ENCODE data around the gene TTLL9. TPM values are rescaled to one million over a fixed set of nuclear protein-coding genes. Genes with fewer than 3 reads are reported as not detected.

TTLL9 gene
- total and polyA plus RNA-seq, 10 of the 15 experiments (the other 5 are each of a cell fraction or from before 2014, with no cell fraction given), result 0.03 to 0.77 (median 0.11) TPM; not detected in 2

GRCh38 chr20:31848088-31848999 is 22.1 kb upstream of the TTLL9 start:
- intact Hi-C loops (cut with micrococcal nuclease; ENCODE audit: unreplicated experiment), result loop anchor here (5.0 kb wide), 1 partner anchor 169 kb away; no protein-coding TSS in a partner anchor
- ATAC-seq (no peak), FAIRE-seq (no peak), DNase-seq (ENCODE audit: low read depth, low spot score) (no peak)
- BruUV-seq (replicated peaks), result no TSS peak
- H3K4me1 ChIP-seq (ENCODE audit: control insufficient read depth, insufficient read depth, low read length), result peaks cover 5% of the 10 kb centered on the region; the same call in 1 of the 2 replicates
- H2AFZ ChIP-seq (ENCODE audit: control insufficient read depth, low read depth, low read length), result no peak overlapping the region
- no peaks in the 10 kb centered on the region for H3K9me3 ChIP-seq (replicated peaks; ENCODE audit: control insufficient read depth, insufficient read depth, low read length)
- no peak overlapping the region for H3K4me3 ChIP-seq
- no peaks in the 10 kb centered on the region; the same call in 1 of the 2 replicates for H4K20me1 ChIP-seq (ENCODE audit: control insufficient read depth, insufficient read depth)
- POLR2A ChIA-PET, result no interaction called here
- RAD21 ChIA-PET (ENCODE audit: unreplicated experiment), result interaction anchor here (0.5 to 1.6 kb wide), 2 partner anchors 143 to 183 kb away, joined by 3 to 5 read pairs; no protein-coding TSS in a partner anchor
- SMC1A ChIA-PET (ENCODE audit: uncharacterized antibody, unreplicated experiment), result interaction anchor here (1.9 to 2.8 kb wide), 5 partner anchors 11 to 104 kb away, joined by 4 to 13 read pairs (median 7); partner anchors contain the start of gene PDRG1
- CTCF ChIA-PET, result interaction anchor here (0.6 to 7.3 kb wide), 13 partner anchors 12 to 242 kb away, joined by 3 to 109 read pairs (median 7); partner anchors contain the start of genes MYLK2 and PDRG1
- TF ChIP-seq ZBED1 (IDR thresholded peaks at IDR 0.05; ENCODE audit: borderline replicate concordance), result no peak
- TF ChIP-seq MEF2B (IDR thresholded peaks at IDR 0.05; ENCODE audit: partially characterized antibody, poor library complexity, severe bottlenecking), result no peak
- no peak for TF ChIP-seq ZBTB33 (IDR thresholded peaks at IDR 0.05)
- TF ChIP-seq BCLAF1 (IDR thresholded peaks at IDR 0.05), result no peak
- TF ChIP-seq YBX1 (IDR thresholded peaks at IDR 0.05), result no peak
- no peak for TF ChIP-seq ELK1 (IDR thresholded peaks at IDR 0.05; ENCODE audit: low read depth, low read length)
- no peak for TF ChIP-seq CBX3 (IDR thresholded peaks at IDR 0.05; ENCODE audit: borderline replicate concordance, low read depth)
- no peak for TF ChIP-seq POLR2AphosphoS5 (IDR thresholded peaks at IDR 0.05; ENCODE audit: low read length)
- no peak for TF ChIP-seq NFYB (IDR thresholded peaks at IDR 0.05; ENCODE audit: insufficient read depth, low read depth, low read length)
- TF ChIP-seq MTA2 (IDR thresholded peaks at IDR 0.05; ENCODE audit: low read depth), result no peak
- TF ChIP-seq ZNF622 (IDR thresholded peaks at IDR 0.05), result no peak
- no peak for TF ChIP-seq RB1 (IDR thresholded peaks at IDR 0.05; ENCODE audit: borderline replicate concordance)
- TF ChIP-seq RUNX3 (IDR thresholded peaks at IDR 0.05; ENCODE audit: low read length), result no peak
- no peak overlapping the region for H3K9ac ChIP-seq (ENCODE audit: control insufficient read depth, insufficient read depth, low read length)
- in situ Hi-C loops (cut with MboI), result no loop called here
- no peaks in the 10 kb centered on the region for H3K79me2 ChIP-seq (ENCODE audit: control insufficient read depth, insufficient read depth, low read length)
- 40% methylated on average over 31 of the region's 32 CpGs for WGBS (ENCODE audit: insufficient coverage, insufficient replicate concordance, low lambda C conversion rate, missing lambda C conversion rate)
- H3K36me3 ChIP-seq (ENCODE audit: control insufficient read depth in 2 of 2, insufficient read depth in 2 of 2, low read length in 1 of 2), result no peaks in the 10 kb centered on the region
- H3K4me2 ChIP-seq (ENCODE audit: control insufficient read depth, insufficient read depth), result no peak overlapping the region
- H3K27me3 ChIP-seq (replicated peaks in 1 of 2; ENCODE audit: control insufficient read depth in 2 of 2, insufficient read depth in 2 of 2, low read length in 1 of 2), result no peaks in the 10 kb centered on the region; a peak in 2 of 4 replicates
- no peak overlapping the region for H3K27ac ChIP-seq (ENCODE audit: control insufficient read depth, insufficient read depth)
